Activated B cell treated with CpG ODN at 0.5 μM for 24 hours (primary cell): ENCODE data around the gene SPI1. TPM values are rescaled to one million over a fixed set of nuclear protein-coding genes. Genes with fewer than 3 reads are reported as not detected.

Source experiments
- ATAC-seq: fragments of 200-7000 bp; cut with Tn5 transposase; one replicate; pipeline ENCODE4 v1.10.0; 2021; ENCODE audit warnings: low read depth, mild to moderate bottlenecking, moderate library complexity
- CTCF ChIA-PET: fragments of 350-600 bp; sonication (Branson Sonifier 250); formaldehyde crosslinking; loops from one replicate; lab custom pipeline; 2021; ENCODE audit warnings: antibody characterized with exemption; lab: Charles Lee
- POLR2A ChIA-PET: fragments of 350-600 bp; sonication (Branson Sonifier 250); formaldehyde crosslinking; loops from one replicate; lab custom pipeline; 2021; ENCODE audit warnings: antibody characterized with exemption; lab: Charles Lee
- DNase-seq: peaks from one replicate; pipeline ENCODE4 v3.0.0; 2022
- H3K27ac Mint-ChIP-seq: one replicate; pipeline ENCODE4 v1.8.0; 2020; ENCODE audit warnings: mixed read lengths
- H3K27me3 Mint-ChIP-seq: one replicate; pipeline ENCODE4 v1.8.0; 2021; ENCODE audit warnings: mixed read lengths
- H3K36me3 Mint-ChIP-seq: one replicate; pipeline ENCODE4 v1.8.0; 2021; ENCODE audit warnings: low read depth, mixed read lengths
- H3K4me1 Mint-ChIP-seq: one replicate; pipeline ENCODE4 v1.8.0; 2021; ENCODE audit warnings: mixed read lengths
- H3K4me3 Mint-ChIP-seq: one replicate; pipeline ENCODE4 v1.8.0; 2020; ENCODE audit warnings: mild to moderate bottlenecking, mixed read lengths
- H3K9me3 Mint-ChIP-seq: one replicate; pipeline ENCODE4 v1.8.0; 2020; ENCODE audit warnings: mixed read lengths
- intact Hi-C: fragments of 100-400 bp; cut with micrococcal nuclease; formaldehyde crosslinking; loops from one replicate; pipeline ENCODE4 v1.15.1; 2024
- total RNA-seq: library from RNA; stranded (reverse); gene quantifications from 2 replicates; pipeline ENCODE4 v1.2.3, GENCODE V29; 2022
- TF ChIP-seq, protein P1 (sequence below): fragments of 200-600 bp; IDR thresholded peaks from one replicate; pipeline ENCODE4 v1.8.0; 2022; ENCODE audit warnings: antibody characterized with exemption, mild to moderate bottlenecking

The SPI1 gene
- total RNA-seq, 1 donor from 2014 or later: 68.8 TPM

DNA sequence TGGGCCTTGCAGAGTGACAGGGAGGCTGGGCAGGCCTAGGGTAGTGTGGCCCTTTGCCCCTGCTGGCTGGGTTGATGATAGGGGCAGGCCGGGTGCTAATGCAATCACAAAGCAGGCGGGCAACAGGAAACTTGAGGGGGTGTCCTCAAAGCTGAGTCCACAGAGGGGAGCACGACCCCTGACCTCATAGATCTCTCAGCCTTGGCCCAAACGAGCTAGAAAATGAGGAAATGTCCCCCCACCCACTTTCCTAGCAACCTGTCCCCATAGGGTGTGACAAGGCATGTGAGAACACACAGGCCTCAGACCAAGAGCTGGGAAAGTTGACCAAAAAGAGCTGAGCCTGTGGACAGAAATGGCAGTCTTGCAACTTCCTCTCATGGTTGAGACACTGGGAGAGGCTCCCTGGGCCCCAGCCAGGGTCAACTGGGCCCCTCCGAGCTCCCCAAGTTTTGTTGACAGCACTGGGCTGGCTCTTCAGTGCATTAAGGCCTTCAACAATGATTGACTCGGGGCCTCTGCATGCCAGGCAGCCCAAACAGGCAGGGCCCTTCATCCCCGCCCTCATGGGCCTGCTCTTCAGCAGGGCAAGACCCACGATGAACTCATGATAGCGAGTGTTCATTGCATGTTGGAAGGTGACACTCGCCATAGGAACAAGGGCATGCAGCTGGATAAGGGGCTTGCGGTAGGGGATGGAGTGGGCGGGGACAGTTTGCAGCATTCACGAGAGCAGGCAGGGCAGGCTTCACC lies 9.8 kb upstream of the SPI1 start:
- intact Hi-C loops: no loop called here
- H3K4me1 Mint-ChIP-seq: peaks cover 33% of the 10 kb centered on the region
- ATAC-seq (no peak), DNase-seq (no peak)
- H3K4me3 Mint-ChIP-seq: no peak overlapping the region
- no peaks in the 10 kb centered on the region for H3K9me3 Mint-ChIP-seq
- no peaks in the 10 kb centered on the region for H3K27me3 Mint-ChIP-seq
- ChIA-PET CTCF (interaction anchor here (1.7 kb wide), 1 partner anchor 14 kb away, joined by 7 read pairs; no protein-coding TSS in a partner anchor), POLR2A (interaction anchor here (0.6 to 9.3 kb wide), 3 partner anchors 9 to 12 kb away, joined by 4 to 97 read pairs (median 5); partner anchors contain the start of gene SPI1)
- no peak overlapping the region for H3K27ac Mint-ChIP-seq
- H3K36me3 Mint-ChIP-seq: no peaks in the 10 kb centered on the region
- TF ChIP-seq, protein P1, sequence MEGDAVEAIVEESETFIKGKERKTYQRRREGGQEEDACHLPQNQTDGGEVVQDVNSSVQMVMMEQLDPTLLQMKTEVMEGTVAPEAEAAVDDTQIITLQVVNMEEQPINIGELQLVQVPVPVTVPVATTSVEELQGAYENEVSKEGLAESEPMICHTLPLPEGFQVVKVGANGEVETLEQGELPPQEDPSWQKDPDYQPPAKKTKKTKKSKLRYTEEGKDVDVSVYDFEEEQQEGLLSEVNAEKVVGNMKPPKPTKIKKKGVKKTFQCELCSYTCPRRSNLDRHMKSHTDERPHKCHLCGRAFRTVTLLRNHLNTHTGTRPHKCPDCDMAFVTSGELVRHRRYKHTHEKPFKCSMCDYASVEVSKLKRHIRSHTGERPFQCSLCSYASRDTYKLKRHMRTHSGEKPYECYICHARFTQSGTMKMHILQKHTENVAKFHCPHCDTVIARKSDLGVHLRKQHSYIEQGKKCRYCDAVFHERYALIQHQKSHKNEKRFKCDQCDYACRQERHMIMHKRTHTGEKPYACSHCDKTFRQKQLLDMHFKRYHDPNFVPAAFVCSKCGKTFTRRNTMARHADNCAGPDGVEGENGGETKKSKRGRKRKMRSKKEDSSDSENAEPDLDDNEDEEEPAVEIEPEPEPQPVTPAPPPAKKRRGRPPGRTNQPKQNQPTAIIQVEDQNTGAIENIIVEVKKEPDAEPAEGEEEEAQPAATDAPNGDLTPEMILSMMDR: no peak

DNA sequence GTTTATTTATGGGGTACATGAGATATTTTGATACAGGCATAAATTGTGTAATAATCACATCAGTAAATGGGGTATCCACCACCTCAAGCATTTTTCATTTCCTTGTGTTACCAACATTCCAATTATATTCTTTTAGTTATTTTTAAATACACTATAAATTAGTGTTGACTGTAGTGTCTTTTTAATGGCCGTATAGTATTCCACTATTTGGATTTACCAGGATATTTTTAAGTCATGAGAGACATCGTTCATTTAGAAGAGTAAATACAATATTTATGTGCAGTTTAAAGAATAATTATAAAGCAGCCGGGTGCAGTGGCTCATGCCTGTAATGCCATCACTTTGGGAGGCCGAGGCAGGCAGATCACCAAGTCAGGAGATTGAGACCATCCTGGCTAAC lies 6.2 kb upstream of the SPI1 start:
- peaks cover 16% of the 10 kb centered on the region for H3K4me1 Mint-ChIP-seq
- ATAC-seq (no peak), DNase-seq (no peak)
- H3K36me3 Mint-ChIP-seq: no peaks in the 10 kb centered on the region
- ChIA-PET CTCF (interaction anchor here (1.4 kb wide), 1 partner anchor 11 kb away, joined by 4 read pairs; no protein-coding TSS in a partner anchor), POLR2A (no interaction called here)
- no peaks in the 10 kb centered on the region for H3K9me3 Mint-ChIP-seq
- H3K4me3 Mint-ChIP-seq: no peak overlapping the region
- H3K27ac Mint-ChIP-seq: no peak overlapping the region
- intact Hi-C loops: no loop called here
- H3K27me3 Mint-ChIP-seq: no peaks in the 10 kb centered on the region
- TF ChIP-seq, protein P1: no peak

DNA sequence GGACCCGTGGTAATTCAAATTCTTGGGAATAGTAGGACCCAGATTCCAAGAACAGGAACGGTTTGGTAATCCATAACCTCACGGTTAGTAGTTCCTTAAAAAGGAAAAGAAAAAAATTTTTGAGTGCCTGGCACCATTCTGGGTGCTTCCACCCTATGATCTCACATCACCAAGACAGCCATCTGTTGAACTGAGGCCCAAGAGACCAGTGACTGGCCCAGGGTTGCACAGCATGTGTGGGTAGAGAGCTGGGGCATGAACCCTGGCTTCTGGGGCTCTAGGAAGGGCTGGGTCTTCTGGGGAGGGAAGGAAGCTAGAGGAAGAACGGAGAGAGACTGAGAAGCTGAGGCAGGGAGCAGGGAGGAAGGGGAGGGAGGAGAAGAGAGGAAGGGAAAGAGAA lies 4.7 kb upstream of the SPI1 start:
- ATAC-seq: no peak
- Mint-ChIP-seq H3K9me3 (no peaks in the 10 kb centered on the region), H3K4me3 (no peak overlapping the region), H3K27me3 (no peaks in the 10 kb centered on the region), H3K36me3 (peaks cover 1% of the 10 kb centered on the region), H3K4me1 (peaks cover 11% of the 10 kb centered on the region), H3K27ac (no peak overlapping the region)
- intact Hi-C loops: no loop called here
- TF ChIP-seq, protein P1: no peak
- ChIA-PET POLR2A (interaction anchor here (1.7 kb wide), 1 partner anchor 11 kb away, joined by 4 read pairs; no protein-coding TSS in a partner anchor), CTCF (no interaction called here)
- no peak for DNase-seq

DNA sequence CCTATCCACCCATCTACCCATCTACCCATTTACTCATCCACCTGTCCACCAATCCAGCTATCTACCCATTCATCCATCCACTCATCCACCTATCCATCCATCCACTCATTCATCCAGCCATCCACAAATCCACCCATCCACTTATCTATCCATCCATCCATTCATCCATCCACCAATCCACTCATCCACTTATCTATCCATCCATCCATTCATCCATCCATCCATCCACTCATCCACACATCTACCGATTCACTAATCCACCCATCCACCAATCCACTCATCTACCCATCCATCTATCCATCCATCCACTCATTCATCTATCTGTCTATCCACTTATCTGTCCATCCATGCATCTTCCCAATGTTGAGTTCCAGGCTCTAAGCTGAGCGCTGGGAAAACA lies 1.7 kb upstream of the SPI1 start:
- H3K27ac Mint-ChIP-seq: no peak overlapping the region
- intact Hi-C loops: no loop called here
- ATAC-seq: no peak
- ChIA-PET CTCF (no interaction called here), POLR2A (interaction anchor here (3.0 to 3.9 kb wide), 2 partner anchors 20 to 46 kb away, joined by 11 to 106 read pairs; partner anchors contain the start of gene PSMC3)
- no peak for DNase-seq
- no peak overlapping the region for H3K4me3 Mint-ChIP-seq
- TF ChIP-seq, protein P1: no peak
- peaks cover 20% of the 10 kb centered on the region for H3K36me3 Mint-ChIP-seq
- peaks cover 33% of the 10 kb centered on the region for H3K4me1 Mint-ChIP-seq
- H3K27me3 Mint-ChIP-seq: no peaks in the 10 kb centered on the region
- no peaks in the 10 kb centered on the region for H3K9me3 Mint-ChIP-seq

DNA sequence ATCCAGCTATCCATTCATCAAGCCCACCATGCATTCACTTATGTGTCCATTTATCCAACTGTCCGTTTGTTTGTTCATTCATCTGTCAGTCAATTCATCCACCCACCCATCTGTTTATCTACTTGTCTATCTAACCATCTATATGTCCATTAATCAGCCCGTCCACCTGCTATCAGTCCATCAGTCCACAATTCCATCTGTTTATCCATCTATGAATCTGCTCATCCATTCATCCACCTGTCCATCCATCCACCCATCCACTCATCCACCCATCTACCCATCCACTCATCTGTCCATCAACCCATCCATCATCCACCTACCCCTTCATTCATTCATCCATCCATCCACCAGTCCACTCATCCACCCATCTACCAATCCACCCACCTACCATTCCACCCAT lies 970 bp upstream of the SPI1 start:
- intact Hi-C loops: loop anchor here (5.0 kb wide), 1 partner anchor 173 kb away; the partner anchor contains the start of gene CELF1
- Mint-ChIP-seq H3K4me1 (peaks cover 41% of the 10 kb centered on the region), H3K27me3 (no peaks in the 10 kb centered on the region), H3K27ac (no peak overlapping the region), H3K36me3 (peaks cover 26% of the 10 kb centered on the region), H3K9me3 (no peaks in the 10 kb centered on the region), H3K4me3 (no peak overlapping the region)
- no peak for DNase-seq
- no peak for ATAC-seq
- CTCF ChIA-PET: interaction anchor here (1.3 to 1.4 kb wide), 2 partner anchors 20 to 26 kb away, joined by 5 to 6 read pairs; no protein-coding TSS in a partner anchor
- POLR2A ChIA-PET: interaction anchor here (0.5 to 3.9 kb wide), 8 partner anchors 12 to 762 kb away, joined by 3 to 106 read pairs (median 8); partner anchors contain the start of genes ATG13, HARBI1, PSMC3 and SLC39A13
- TF ChIP-seq, protein P1: no peak
